ENCODE measurements around the gene MME.

DNA sequence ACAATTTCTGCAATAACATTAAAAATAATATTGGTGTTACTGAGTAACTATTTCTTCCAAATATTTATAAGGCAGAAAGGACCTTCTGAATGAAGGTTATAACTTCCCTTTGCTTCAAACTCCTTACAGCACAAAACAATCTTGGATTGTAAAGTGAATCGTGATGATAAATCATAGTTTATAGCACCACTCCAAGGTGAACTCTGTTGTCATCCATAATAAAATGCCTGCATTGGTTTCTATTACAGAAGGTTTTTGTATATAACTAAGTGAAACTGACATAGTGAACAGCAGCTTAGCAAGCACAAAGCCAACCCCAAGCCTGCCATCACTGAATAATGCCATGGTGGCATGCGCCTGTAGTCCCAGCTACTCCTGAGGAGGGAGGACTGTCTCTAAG, 86.3 kb downstream of the MME start:
- TF ChIP-seq, protein P1, sequence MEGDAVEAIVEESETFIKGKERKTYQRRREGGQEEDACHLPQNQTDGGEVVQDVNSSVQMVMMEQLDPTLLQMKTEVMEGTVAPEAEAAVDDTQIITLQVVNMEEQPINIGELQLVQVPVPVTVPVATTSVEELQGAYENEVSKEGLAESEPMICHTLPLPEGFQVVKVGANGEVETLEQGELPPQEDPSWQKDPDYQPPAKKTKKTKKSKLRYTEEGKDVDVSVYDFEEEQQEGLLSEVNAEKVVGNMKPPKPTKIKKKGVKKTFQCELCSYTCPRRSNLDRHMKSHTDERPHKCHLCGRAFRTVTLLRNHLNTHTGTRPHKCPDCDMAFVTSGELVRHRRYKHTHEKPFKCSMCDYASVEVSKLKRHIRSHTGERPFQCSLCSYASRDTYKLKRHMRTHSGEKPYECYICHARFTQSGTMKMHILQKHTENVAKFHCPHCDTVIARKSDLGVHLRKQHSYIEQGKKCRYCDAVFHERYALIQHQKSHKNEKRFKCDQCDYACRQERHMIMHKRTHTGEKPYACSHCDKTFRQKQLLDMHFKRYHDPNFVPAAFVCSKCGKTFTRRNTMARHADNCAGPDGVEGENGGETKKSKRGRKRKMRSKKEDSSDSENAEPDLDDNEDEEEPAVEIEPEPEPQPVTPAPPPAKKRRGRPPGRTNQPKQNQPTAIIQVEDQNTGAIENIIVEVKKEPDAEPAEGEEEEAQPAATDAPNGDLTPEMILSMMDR (IDR thresholded peaks at IDR 0.05) = no peak
- TF ChIP-seq POLR2A (IDR thresholded peaks at IDR 0.05) = no peak

Measured in uterus (tissue), 2 donors.